ENCODE results near the gene KLK5.
"Not testable (repeated sequence)": the region's sequence is repeated elsewhere in the genome, so short reads cannot be mapped to it uniquely, and the experiment has no call there.

Gene KLK5

GRCh38 chr19:50978772-50979390 lies 26.0 kb upstream of the KLK5 start:
- no peak for TF ChIP-seq ZNF274 (IDR thresholded peaks at IDR 0.05; ENCODE audit: low read depth, low read length)
- H3K4me3 ChIP-seq (ENCODE audit: low read length) = no peak overlapping the region

DNA sequence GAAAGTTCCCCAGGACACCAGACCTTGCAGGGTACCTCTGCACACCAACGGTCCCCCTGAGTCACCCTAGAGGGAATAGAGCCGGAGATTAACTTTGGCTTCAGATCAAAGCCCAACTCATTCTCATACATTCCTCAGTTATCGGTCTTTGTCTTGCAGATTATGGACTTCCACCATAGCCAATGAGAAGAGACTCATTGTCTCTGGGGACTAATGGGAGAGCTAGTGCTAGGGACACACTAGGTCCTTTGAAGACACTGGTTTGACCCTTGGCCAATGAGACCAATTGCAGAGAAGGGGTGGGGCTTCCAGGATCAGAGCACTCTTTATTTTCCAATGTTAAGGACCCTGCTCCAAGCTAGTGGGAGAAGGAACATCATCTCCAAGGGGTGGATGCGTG lies 24.8 kb upstream of the KLK5 start:
- H3K4me3 ChIP-seq (ENCODE audit: low read length) = no peak overlapping the region
- TF ChIP-seq ZNF274 (IDR thresholded peaks at IDR 0.05; ENCODE audit: low read depth, low read length) = no peak

DNA sequence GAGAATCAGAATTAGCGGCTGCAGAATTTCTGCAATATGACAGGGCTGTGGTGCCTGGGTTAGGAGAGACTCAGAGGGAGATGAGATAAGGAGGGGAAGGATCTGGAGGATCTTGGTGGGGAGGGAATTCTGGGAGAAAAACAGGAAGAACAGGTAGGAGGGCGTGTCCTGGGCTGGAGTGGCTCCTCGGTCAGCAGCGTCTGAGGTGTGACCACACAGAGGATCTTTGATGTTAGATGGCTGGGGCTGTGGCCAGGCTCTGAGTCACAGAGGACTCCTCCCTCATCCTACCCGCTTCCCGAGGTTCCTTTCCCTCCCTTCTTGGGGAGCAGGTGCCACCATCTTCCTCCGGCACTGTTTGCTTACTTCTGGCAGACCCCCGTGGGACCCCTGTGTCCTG lies 22.9 kb upstream of the KLK5 start:
- H3K4me3 ChIP-seq (ENCODE audit: low read length) = no peak overlapping the region
- no peak for TF ChIP-seq ZNF274 (IDR thresholded peaks at IDR 0.05; ENCODE audit: low read depth, low read length)

DNA sequence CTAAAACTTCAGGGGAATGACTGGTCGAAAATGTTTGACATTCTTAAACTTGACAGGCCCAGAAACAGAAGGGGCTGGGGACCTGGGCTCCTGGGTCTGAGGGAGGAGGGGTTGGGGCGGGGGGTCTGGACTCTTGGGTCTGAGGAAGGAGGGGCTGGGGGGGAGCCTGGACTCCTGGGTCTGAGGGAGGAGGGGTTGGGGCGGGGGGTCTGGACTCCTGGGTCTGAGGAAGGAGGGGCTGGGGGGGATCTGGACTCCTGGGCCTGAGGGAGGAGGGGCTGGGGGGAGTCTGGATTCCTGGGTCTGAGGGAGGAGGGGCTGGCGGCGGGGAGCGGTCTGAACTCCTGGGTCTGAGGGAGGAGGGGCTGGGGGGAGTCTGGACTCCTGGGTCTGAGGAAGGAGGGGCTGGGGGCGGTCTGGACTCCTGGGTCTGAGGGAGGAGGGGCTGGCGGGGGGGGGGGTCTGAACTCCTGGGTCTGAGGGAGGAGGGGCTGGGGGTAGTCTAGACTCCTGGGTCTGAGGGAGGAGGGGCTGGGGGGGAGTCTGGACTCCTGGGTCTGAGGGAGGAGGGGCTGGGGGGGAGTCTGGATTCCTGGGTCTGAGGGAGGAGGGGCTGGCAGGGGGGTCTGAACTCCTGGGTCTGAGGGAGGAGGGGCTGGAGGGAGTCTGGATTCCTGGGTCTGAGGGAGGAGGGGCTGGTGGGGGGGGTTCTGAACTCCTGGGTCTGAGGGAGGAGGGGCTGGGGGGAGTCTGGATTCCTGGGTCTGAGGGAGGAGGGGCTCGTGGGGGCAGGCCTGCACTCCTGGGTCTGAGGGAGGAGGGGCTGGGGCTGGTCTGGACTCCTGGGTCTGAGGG lies 22.1 kb upstream of the KLK5 start:
- TF ChIP-seq ZNF274 (IDR thresholded peaks at IDR 0.05; ENCODE audit: low read depth, low read length) = no peak
- H3K4me3 ChIP-seq (ENCODE audit: low read length) = no peak overlapping the region

GRCh38 chr19:50972795-50973376 lies 20.0 kb upstream of the KLK5 start:
- TF ChIP-seq ZNF274 (IDR thresholded peaks at IDR 0.05; ENCODE audit: low read depth, low read length) = no peak
- H3K4me3 ChIP-seq (ENCODE audit: low read length) = no peak overlapping the region

DNA sequence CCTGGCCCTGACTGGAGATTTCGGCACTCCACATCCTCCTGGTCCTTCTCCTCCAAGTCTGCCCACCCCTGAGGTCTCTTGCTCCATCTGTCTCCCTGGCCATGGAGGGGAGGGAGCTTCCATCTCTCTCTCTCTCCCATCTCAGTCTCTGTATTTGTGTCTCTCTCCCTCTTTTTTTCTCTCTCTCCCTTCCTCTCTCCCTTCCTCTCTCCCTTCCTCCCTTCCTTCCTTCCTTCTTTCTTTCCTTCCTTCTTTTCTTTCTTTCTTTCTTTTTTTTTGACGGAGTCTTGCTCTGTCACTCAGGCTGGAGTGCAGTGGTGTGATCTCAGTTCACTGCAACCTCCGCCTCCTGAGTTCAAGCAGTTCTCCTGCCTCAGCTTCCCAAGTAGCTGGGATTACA lies 17.0 kb upstream of the KLK5 start:
- H3K4me3 ChIP-seq (ENCODE audit: low read length) = not testable (repeated sequence)

DNA sequence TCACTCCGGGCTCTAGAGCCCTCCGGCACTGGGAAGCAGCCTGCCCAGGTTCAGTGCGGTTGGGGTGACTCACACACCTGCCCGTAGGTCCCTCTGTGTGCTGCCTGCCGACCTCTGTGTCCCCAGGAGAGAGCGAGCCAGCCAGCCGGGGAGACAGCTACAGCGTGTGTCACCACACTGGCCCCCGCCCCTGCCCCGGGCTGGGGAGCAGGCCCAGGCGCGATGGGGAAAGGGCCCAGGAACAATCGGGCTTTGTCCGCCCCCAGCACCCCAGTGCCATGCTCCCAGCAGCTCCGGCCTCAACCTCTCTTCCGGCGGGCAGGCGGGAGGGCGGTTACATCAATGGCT lies 16.5 kb upstream of the KLK5 start, which contains the start of gene KLK6:
Gene KLK6, minus strand, starts transcription at position 179 of the 348 bp plus-strand sequence. CDS start 1,487 bp downstream, outside the sequence.
- no peak within 1 kb of the TSS for H3K4me3 ChIP-seq (ENCODE audit: low read length)
- no peak for TF ChIP-seq ZNF274 (IDR thresholded peaks at IDR 0.05; ENCODE audit: low read depth, low read length)

DNA sequence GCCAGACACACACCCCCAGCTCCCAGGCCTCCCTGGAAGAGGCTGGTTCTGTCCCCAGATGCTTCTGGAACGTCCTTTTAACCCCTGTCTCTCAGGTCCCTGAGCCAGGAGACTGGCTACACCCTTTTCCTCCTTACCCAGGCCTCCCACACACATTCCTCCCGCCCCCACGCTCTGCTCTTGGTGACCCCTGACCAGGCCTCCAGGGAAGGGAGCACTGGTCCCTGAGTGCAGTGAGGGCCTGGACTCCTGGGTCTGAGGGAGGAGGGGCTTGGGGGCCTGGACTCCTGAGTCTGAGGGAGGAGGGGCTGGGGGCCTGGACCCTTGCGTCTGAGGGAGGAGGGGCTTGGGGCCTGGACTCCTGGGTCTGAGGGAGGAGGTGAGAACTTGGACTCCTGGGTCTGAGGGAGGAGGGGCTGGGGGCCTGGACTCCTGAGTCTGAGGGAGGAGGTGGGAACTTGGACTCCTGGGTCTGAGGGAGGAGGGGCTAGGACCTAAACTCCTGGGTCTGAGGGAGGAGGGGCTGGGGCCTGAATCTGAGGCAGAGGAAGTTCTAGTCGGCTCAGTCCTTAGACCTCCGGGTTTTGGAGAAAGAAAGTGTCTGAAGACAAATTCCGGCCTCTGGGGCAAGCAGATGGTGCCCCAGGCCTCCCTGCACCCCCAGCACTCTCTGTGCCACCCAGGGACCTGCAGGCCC lies 16.0 kb upstream of the KLK5 start:
- no peak overlapping the region for H3K4me3 ChIP-seq (ENCODE audit: low read length)
- TF ChIP-seq ZNF274 (IDR thresholded peaks at IDR 0.05; ENCODE audit: low read depth, low read length) = no peak

- no peak overlapping the region for H3K4me3 ChIP-seq (ENCODE audit: low read length)
- TF ChIP-seq ZNF274 (IDR thresholded peaks at IDR 0.05; ENCODE audit: low read depth, low read length) = no peak
Observed at GRCh38 chr19:50967929-50968715, 15.3 kb upstream of the KLK5 start.

DNA sequence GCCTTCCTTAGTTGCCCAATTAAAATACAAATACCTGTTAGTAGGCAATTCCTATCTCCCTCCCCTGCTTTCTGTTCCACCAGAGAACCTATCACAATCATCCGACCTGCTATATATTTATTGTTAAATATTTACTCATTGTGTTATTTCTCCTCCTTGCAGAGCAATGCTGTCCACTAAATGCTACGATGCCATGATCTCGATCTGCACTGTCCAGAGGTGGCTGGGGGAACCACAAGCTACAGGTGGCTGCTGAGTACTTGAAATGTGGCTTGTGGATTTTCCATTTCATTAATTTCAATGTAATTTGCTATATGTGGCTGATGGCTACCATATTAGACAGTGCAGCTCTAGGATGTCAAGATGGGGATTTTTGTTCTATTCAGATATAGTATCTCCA lies 11.4 kb upstream of the KLK5 start:
- no peak overlapping the region for H3K4me3 ChIP-seq (ENCODE audit: low read length)
- TF ChIP-seq ZNF274 (IDR thresholded peaks at IDR 0.05; ENCODE audit: low read depth, low read length) = no peak

GRCh38 chr19:50963381-50963780 lies 10.5 kb upstream of the KLK5 start:
- no peak for TF ChIP-seq ZNF274 (IDR thresholded peaks at IDR 0.05; ENCODE audit: low read depth, low read length)
- H3K4me3 ChIP-seq (ENCODE audit: low read length) = no peak overlapping the region

DNA sequence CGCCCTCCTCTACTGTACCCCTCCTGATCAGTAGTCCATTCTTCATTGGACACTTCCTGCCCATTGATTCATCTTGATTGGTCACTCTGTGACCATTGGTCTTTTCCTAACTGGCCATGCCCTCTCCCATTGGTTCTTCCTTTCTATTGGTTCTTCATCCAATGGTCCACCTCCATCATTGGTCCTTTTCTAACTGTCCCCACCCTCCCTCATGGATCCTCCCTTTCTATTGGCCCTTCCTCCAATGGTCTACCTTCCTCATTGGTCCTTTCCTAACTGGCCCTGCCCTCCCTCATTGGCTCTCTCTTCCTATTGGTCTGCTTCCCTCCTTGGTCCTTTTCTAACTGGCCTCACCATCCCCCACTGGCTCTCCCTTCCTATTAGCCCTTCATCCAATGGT lies 9.4 kb upstream of the KLK5 start:
- no peak overlapping the region for H3K4me3 ChIP-seq (ENCODE audit: low read length)
- TF ChIP-seq ZNF274 (IDR thresholded peaks at IDR 0.05; ENCODE audit: low read depth, low read length) = no peak

- no peak for TF ChIP-seq ZNF274 (IDR thresholded peaks at IDR 0.05; ENCODE audit: low read depth, low read length)
- no peak overlapping the region for H3K4me3 ChIP-seq (ENCODE audit: low read length)
Observed at GRCh38 chr19:50959731-50960500, 7.1 kb upstream of the KLK5 start.

Measured in GM08714 (cell line).